Neural cell (in vitro differentiated cells): Measurements from ENCODE around the gene CYP19A1. TPM values are rescaled to one million over a fixed set of nuclear protein-coding genes. Genes with fewer than 3 reads are reported as not detected.
"Not testable (repeated sequence)": the region's sequence is repeated elsewhere in the genome, so short reads cannot be mapped to it uniquely, and the experiment has no call there.

Experiments used
- H2AFZ ChIP-seq: fragments of 200-600, 300-800 bp; sonication (generic), shearing (Covaris generic); 2 replicates; pipeline ENCODE4 v1.6.0; 2014; ENCODE audit warnings: low read depth, mild to moderate bottlenecking, antibody characterized with exemption, low read length, moderate library complexity
- H3F3A ChIP-seq: fragments of 200-600 bp; shearing (Covaris generic); 2 replicates; pipeline ENCODE4 v1.6.1; 2016; ENCODE audit warnings: mild to moderate bottlenecking, moderate library complexity, mixed read lengths, antibody characterized with exemption, low read length; ENCODE audit not compliant: insufficient read depth, poor library complexity, severe bottlenecking
- H3K27ac ChIP-seq: fragments of 200-600, 300-800 bp; sonication (generic), shearing (Covaris generic); 2 replicates; pipeline ENCODE4 v1.5.1; 2014; ENCODE audit warnings: mild to moderate bottlenecking, low read length, moderate library complexity
- H3K27me3 ChIP-seq: fragments of 300-800, 200-600 bp; sonication (generic), shearing (Covaris generic); 2 replicates; pipeline ENCODE4 v1.6.0; 2014; ENCODE audit warnings: mild to moderate bottlenecking, low read depth, low read length, moderate library complexity; ENCODE audit not compliant: insufficient read depth
- H3K36me3 ChIP-seq: fragments of 300-800, 200-600 bp; sonication (generic), shearing (Covaris generic); 2 replicates; pipeline ENCODE4 v1.5.1; 2014; ENCODE audit warnings: mild to moderate bottlenecking, antibody characterized with exemption, low read length, moderate library complexity; ENCODE audit not compliant: insufficient read depth
- H3K4me2 ChIP-seq: fragments of 300-800, 200-600 bp; sonication (generic), shearing (Covaris generic); 2 replicates; pipeline ENCODE4 v1.6.0; 2014; ENCODE audit warnings: mild to moderate bottlenecking, low read length
- H3K4me3 ChIP-seq: fragments of 300-800, 200-600 bp; sonication (generic), shearing (Covaris generic); 2 replicates; pipeline ENCODE4 v1.5.1; 2014; ENCODE audit warnings: mild to moderate bottlenecking, low read length, moderate library complexity
- H3K79me2 ChIP-seq: fragments of 200-600 bp; shearing (Covaris generic); replicated peaks from 2 replicates; pipeline ENCODE4 v1.6.0; 2014; ENCODE audit warnings: mild to moderate bottlenecking, low read length, moderate library complexity; ENCODE audit not compliant: insufficient read depth
- H3K9ac ChIP-seq: fragments of 300-800, 200-600 bp; sonication (generic), shearing (Covaris generic); 2 replicates; pipeline ENCODE4 v1.6.1; 2016; ENCODE audit warnings: mild to moderate bottlenecking, low read length, mixed read lengths
- H3K9me2 ChIP-seq: fragments of 200-600 bp; shearing (Covaris generic); 2 replicates; pipeline ENCODE4 v1.6.1; 2016; ENCODE audit warnings: mild to moderate bottlenecking, low read length, mixed read lengths; ENCODE audit not compliant: insufficient read depth
- H3K9me3 ChIP-seq: fragments of 200-600, 300-800 bp; sonication (generic), shearing (Covaris generic); 2 replicates; pipeline ENCODE4 v1.6.1; 2016; ENCODE audit warnings: mild to moderate bottlenecking, mixed run types, low read length, moderate library complexity, mixed read lengths
- H4K20me1 ChIP-seq: fragments of 200-600 bp; shearing (Covaris generic); 2 replicates; pipeline ENCODE4 v1.6.1; 2016; ENCODE audit warnings: mild to moderate bottlenecking, mixed run types; ENCODE audit not compliant: insufficient read depth
- CTCF ChIP-seq: fragments of 450-650 bp; IDR thresholded peaks from 2 replicates; pipeline ENCODE4 v1.5.1; 2014; ENCODE audit warnings: antibody characterized with exemption, mild to moderate bottlenecking, moderate library complexity; ENCODE audit not compliant: poor library complexity, severe bottlenecking
- EP300 ChIP-seq: fragments of 450-650 bp; conservative IDR thresholded peaks from 2 replicates; pipeline ENCODE4 v1.6.1; 2014; ENCODE audit warnings: antibody characterized with exemption, mild to moderate bottlenecking, moderate library complexity; ENCODE audit not compliant: poor library complexity, severe bottlenecking
- EZH2 ChIP-seq: fragments of 200-600, 300-800 bp; shearing (Covaris generic), sonication (generic); IDR thresholded peaks from 2 replicates; pipeline ENCODE4 v1.6.1; 2014; ENCODE audit warnings: antibody characterized with exemption, low read length, borderline replicate concordance, mild to moderate bottlenecking; ENCODE audit not compliant: insufficient read depth, poor library complexity, severe bottlenecking
- MXI1 ChIP-seq: fragments of 450-650 bp; conservative IDR thresholded peaks from 2 replicates; pipeline ENCODE4 v1.6.1; 2014; ENCODE audit warnings: antibody characterized with exemption, mild to moderate bottlenecking; ENCODE audit not compliant: poor library complexity, severe bottlenecking
- POLR2AphosphoS5 ChIP-seq: IDR thresholded peaks from 2 replicates; pipeline ENCODE4 v1.6.1; 2012
- RAD21 ChIP-seq: fragments of 450-650 bp; conservative IDR thresholded peaks from 2 replicates; pipeline ENCODE4 v1.6.1; 2014; ENCODE audit warnings: antibody characterized with exemption, mild to moderate bottlenecking, moderate library complexity
- REST ChIP-seq: IDR thresholded peaks from 2 replicates; pipeline ENCODE4 v1.6.1; 2012; ENCODE audit warnings: borderline replicate concordance
- SMC3 ChIP-seq: fragments of 450-650 bp; conservative IDR thresholded peaks from 2 replicates; pipeline ENCODE4 v1.6.1; 2014; ENCODE audit warnings: antibody characterized with exemption, mild to moderate bottlenecking, moderate library complexity; ENCODE audit not compliant: poor library complexity
- TAF1 ChIP-seq: IDR thresholded peaks from 2 replicates; pipeline ENCODE4 v1.6.1; 2012; ENCODE audit warnings: low read depth
- polyA plus RNA-seq: library from polyadenylated mRNA; depleted of rRNA; stranded (reverse); fragments of >200 nt; gene quantifications from 2 replicates; pipeline ENCODE4 v1.2.3, GENCODE V29; 2014

CYP19A1 gene
- polyA plus RNA-seq, 1 donor from 2014 or later, result not detected

GRCh38 chr15:51190424-51191068 is 147.8 kb downstream of the CYP19A1 start:
- Histone ChIP-seq H4K20me1 (no peaks in the 10 kb centered on the region), H3K36me3 (no peaks in the 10 kb centered on the region), H3K27ac (no peak overlapping the region), H3K27me3 (no peaks in the 10 kb centered on the region), H3K79me2 (no peaks in the 10 kb centered on the region), H3F3A (no peaks in the 10 kb centered on the region), H3K9me3 (no peaks in the 10 kb centered on the region), H2AFZ (no peak overlapping the region), H3K4me2 (no peak overlapping the region), H3K9ac (no peak overlapping the region), H3K4me3 (no peak overlapping the region), H3K9me2 (no peaks in the 10 kb centered on the region)
- TF ChIP-seq CTCF (no peak), REST (no peak), MXI1 (no peak), EZH2 (no peak), RAD21 (no peak), POLR2AphosphoS5 (no peak), EP300 (no peak), TAF1 (no peak), SMC3 (no peak)

- no peaks in the 10 kb centered on the region for H3K79me2 ChIP-seq
- no peaks in the 10 kb centered on the region for H3K27me3 ChIP-seq
- H3K4me2 ChIP-seq, result no peak overlapping the region
- no peak overlapping the region for H3K27ac ChIP-seq
- no peak for TF ChIP-seq EP300
- TF ChIP-seq POLR2AphosphoS5, result no peak
- no peak for TF ChIP-seq CTCF
- no peak for TF ChIP-seq SMC3
- H3K9me2 ChIP-seq, result no peaks in the 10 kb centered on the region
- no peak overlapping the region for H2AFZ ChIP-seq
- no peak overlapping the region for H3K4me3 ChIP-seq
- H3K36me3 ChIP-seq, result no peaks in the 10 kb centered on the region
- H4K20me1 ChIP-seq, result no peaks in the 10 kb centered on the region
- H3K9ac ChIP-seq, result no peak overlapping the region
- H3F3A ChIP-seq, result no peaks in the 10 kb centered on the region
- no peaks in the 10 kb centered on the region for H3K9me3 ChIP-seq
These were observed 148.6 kb downstream of the CYP19A1 start for GRCh38 chr15:51189669-51190385.

- not testable (repeated sequence) for H3K27ac ChIP-seq, H2AFZ ChIP-seq, H3F3A ChIP-seq, H3K9me2 ChIP-seq, H4K20me1 ChIP-seq, H3K4me2 ChIP-seq, H3K4me3 ChIP-seq, H3K79me2 ChIP-seq, H3K9me3 ChIP-seq, H3K27me3 ChIP-seq, H3K9ac ChIP-seq, H3K36me3 ChIP-seq
These were observed 149.6 kb downstream of the CYP19A1 start for GRCh38 chr15:51188791-51189190.
